ENCODE measurements around the gene DOCK11. TPM values are rescaled to one million over a fixed set of nuclear protein-coding genes. Genes with fewer than 3 reads are reported as not detected.

DOCK11 gene
- total and polyA plus RNA-seq, 2 donors (not counting 1 experiment from before 2014, with no cell fraction given), result 40.1 to 85.3 TPM

GRCh38 chrX:118612290-118612689 is 116.7 kb downstream of the DOCK11 start:
- Histone ChIP-seq H3K27ac (ENCODE audit: insufficient read depth, low read length) (no peak overlapping the region), H2AFZ (ENCODE audit: low read length) (no peak overlapping the region), H3K9ac (ENCODE audit: insufficient read depth, low read length) (no peak overlapping the region), H3K4me2 (ENCODE audit: extremely low read depth, insufficient read depth, low read length) (no peak overlapping the region), H3K79me2 (ENCODE audit: control insufficient read depth, insufficient read depth, low read length) (no peaks in the 10 kb centered on the region), H3K27me3 (ENCODE audit: control insufficient read depth, insufficient read depth, low read length) (no peaks in the 10 kb centered on the region), H4K20me1 (ENCODE audit: control insufficient read depth, extremely low read depth, insufficient read depth, low read length) (no peaks in the 10 kb centered on the region), H3K4me3 (replicated peaks in 1 of 4; ENCODE audit: control extremely low read depth in 1 of 4, insufficient read depth in 1 of 4, low read depth in 3 of 4, low read length in 4 of 4) (no peak overlapping the region), H3K9me3 (ENCODE audit: control insufficient read depth, insufficient read depth, low read depth, low read length) (no peaks in the 10 kb centered on the region), H3K4me1 (ENCODE audit: control insufficient read depth, extremely low read depth, insufficient read depth, low read length) (no peaks in the 10 kb centered on the region), H3K36me3 (ENCODE audit: control insufficient read depth, insufficient read depth, low read length) (no peaks in the 10 kb centered on the region)
- no peak for DNase-seq (ENCODE audit: low read depth in 2 of 2)
- TF ChIP-seq EZH2 (IDR thresholded peaks at IDR 0.05; ENCODE audit: low read length, missing control alignments), result no peak

GRCh38 chrX:118614150-118614549 is 118.5 kb downstream of the DOCK11 start:
- Histone ChIP-seq H3K27ac (ENCODE audit: insufficient read depth, low read length) (no peak overlapping the region), H3K79me2 (ENCODE audit: control insufficient read depth, insufficient read depth, low read length) (no peaks in the 10 kb centered on the region)

GRCh38 chrX:118615141-118615540 is 119.5 kb downstream of the DOCK11 start:
- no peak overlapping the region for H3K4me2 ChIP-seq (ENCODE audit: extremely low read depth, insufficient read depth, low read length)
- no peaks in the 10 kb centered on the region for H3K4me1 ChIP-seq (ENCODE audit: control insufficient read depth, extremely low read depth, insufficient read depth, low read length)
- H4K20me1 ChIP-seq (ENCODE audit: control insufficient read depth, extremely low read depth, insufficient read depth, low read length), result no peaks in the 10 kb centered on the region
- no peak overlapping the region for H3K27ac ChIP-seq (ENCODE audit: insufficient read depth, low read length)
- H3K4me3 ChIP-seq (replicated peaks in 1 of 4; ENCODE audit: control extremely low read depth in 1 of 4, insufficient read depth in 1 of 4, low read depth in 3 of 4, low read length in 4 of 4), result no peak overlapping the region
- H3K27me3 ChIP-seq (ENCODE audit: control insufficient read depth, insufficient read depth, low read length), result no peaks in the 10 kb centered on the region
- H3K79me2 ChIP-seq (ENCODE audit: control insufficient read depth, insufficient read depth, low read length), result no peaks in the 10 kb centered on the region
- TF ChIP-seq, protein P1, sequence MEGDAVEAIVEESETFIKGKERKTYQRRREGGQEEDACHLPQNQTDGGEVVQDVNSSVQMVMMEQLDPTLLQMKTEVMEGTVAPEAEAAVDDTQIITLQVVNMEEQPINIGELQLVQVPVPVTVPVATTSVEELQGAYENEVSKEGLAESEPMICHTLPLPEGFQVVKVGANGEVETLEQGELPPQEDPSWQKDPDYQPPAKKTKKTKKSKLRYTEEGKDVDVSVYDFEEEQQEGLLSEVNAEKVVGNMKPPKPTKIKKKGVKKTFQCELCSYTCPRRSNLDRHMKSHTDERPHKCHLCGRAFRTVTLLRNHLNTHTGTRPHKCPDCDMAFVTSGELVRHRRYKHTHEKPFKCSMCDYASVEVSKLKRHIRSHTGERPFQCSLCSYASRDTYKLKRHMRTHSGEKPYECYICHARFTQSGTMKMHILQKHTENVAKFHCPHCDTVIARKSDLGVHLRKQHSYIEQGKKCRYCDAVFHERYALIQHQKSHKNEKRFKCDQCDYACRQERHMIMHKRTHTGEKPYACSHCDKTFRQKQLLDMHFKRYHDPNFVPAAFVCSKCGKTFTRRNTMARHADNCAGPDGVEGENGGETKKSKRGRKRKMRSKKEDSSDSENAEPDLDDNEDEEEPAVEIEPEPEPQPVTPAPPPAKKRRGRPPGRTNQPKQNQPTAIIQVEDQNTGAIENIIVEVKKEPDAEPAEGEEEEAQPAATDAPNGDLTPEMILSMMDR (conservative IDR thresholded peaks at IDR 0.05 in 1 of 2, IDR thresholded peaks at IDR 0.05 in 1 of 2; ENCODE audit: low read depth in 1 of 2, low read length in 2 of 2), result no peak
- no peak for TF ChIP-seq EZH2 (IDR thresholded peaks at IDR 0.05; ENCODE audit: low read length, missing control alignments)
- no peak for DNase-seq (ENCODE audit: low read depth in 2 of 2)
- no peaks in the 10 kb centered on the region for H3K9me3 ChIP-seq (ENCODE audit: control insufficient read depth, insufficient read depth, low read depth, low read length)
- H2AFZ ChIP-seq (ENCODE audit: low read length), result no peak overlapping the region
- no peaks in the 10 kb centered on the region for H3K36me3 ChIP-seq (ENCODE audit: control insufficient read depth, insufficient read depth, low read length)
- H3K9ac ChIP-seq (ENCODE audit: insufficient read depth, low read length), result no peak overlapping the region

More at GRCh38 chrX:118614150-118614549, 118.5 kb downstream of the DOCK11 start:
- TF ChIP-seq, protein P1 (conservative IDR thresholded peaks at IDR 0.05 in 1 of 2, IDR thresholded peaks at IDR 0.05 in 1 of 2; ENCODE audit: low read depth in 1 of 2, low read length in 2 of 2), result no peak
- TF ChIP-seq EZH2 (IDR thresholded peaks at IDR 0.05; ENCODE audit: low read length, missing control alignments), result no peak
- H3K4me2 ChIP-seq (ENCODE audit: extremely low read depth, insufficient read depth, low read length), result no peak overlapping the region
- H3K9ac ChIP-seq (ENCODE audit: insufficient read depth, low read length), result no peak overlapping the region
- no peaks in the 10 kb centered on the region for H3K27me3 ChIP-seq (ENCODE audit: control insufficient read depth, insufficient read depth, low read length)
- H3K36me3 ChIP-seq (ENCODE audit: control insufficient read depth, insufficient read depth, low read length), result no peaks in the 10 kb centered on the region
- H3K4me1 ChIP-seq (ENCODE audit: control insufficient read depth, extremely low read depth, insufficient read depth, low read length), result no peaks in the 10 kb centered on the region
- H3K9me3 ChIP-seq (ENCODE audit: control insufficient read depth, insufficient read depth, low read depth, low read length), result no peaks in the 10 kb centered on the region
- no peak for DNase-seq (ENCODE audit: low read depth in 2 of 2)
- H3K4me3 ChIP-seq (replicated peaks in 1 of 4; ENCODE audit: control extremely low read depth in 1 of 4, insufficient read depth in 1 of 4, low read depth in 3 of 4, low read length in 4 of 4), result no peak overlapping the region
- H4K20me1 ChIP-seq (ENCODE audit: control insufficient read depth, extremely low read depth, insufficient read depth, low read length), result no peaks in the 10 kb centered on the region
- H2AFZ ChIP-seq (ENCODE audit: low read length), result no peak overlapping the region

Measured in fibroblast of lung (primary cell).